Measurements from ENCODE around the gene RAB13. TPM values are rescaled to one million over a fixed set of nuclear protein-coding genes. Genes with fewer than 3 reads are reported as not detected.

Gene RAB13
- polyA plus RNA-seq, 1 of the 3 experiments (the other 2 are of a cell fraction) = 156 TPM

DNA sequence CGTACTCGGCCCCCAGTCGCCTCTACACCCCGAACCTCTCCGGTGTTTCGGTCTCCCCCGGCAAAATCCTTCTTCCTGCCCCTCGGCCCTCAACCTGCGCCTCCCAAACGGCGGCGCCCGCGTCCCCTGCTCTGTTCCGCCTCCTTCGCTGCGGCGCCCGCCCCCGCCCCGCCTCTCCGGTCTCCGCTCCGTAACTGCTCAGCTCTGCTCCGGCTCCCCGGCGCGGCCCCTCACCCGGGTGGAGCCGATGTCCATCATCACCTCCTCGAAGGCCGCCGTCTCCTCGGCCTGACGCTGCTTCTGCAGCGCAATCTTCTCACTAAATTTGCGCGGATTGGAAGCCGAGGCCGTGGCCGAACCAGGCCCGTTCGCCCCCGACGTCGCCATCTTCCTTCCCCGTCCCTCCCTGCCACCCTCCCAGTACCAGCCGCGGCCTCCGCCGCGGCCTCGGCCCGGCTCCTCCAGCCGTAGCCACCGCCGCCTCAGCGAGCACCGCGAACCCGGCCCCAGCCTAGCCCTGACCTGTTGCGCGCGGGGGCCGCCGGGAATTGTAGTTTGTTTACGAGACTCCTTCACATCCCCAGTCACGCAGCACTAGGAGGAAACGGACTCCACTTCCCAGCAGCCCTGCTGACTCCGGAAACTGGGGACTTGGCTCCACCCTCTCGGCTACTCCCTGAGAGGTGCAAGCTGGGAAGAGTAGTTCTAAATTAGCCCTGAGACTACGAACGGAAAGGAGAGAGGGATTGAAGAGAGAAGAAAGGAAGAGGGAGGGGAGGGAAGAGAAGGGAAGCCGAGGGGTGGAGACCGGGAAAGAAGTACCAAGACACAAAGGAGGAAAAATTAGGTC lies 27.8 kb downstream of the RAB13 start, which contains the start of gene CRTC2 (continued):
- TF ChIP-seq REST (IDR thresholded peaks at IDR 0.05; ENCODE audit: low read depth, low read length) = no peak
- TF ChIP-seq TAF1 (IDR thresholded peaks at IDR 0.05; ENCODE audit: borderline replicate concordance, low read depth, low read length) = peak; percentile 51; the same call in 1 of the 2 replicates
- peak; percentile 96 for TF ChIP-seq CHD2 (IDR thresholded peaks at IDR 0.05; ENCODE audit: low read length, partially characterized antibody)
- TF ChIP-seq SIN3A (IDR thresholded peaks at IDR 0.05; ENCODE audit: borderline replicate concordance, low read depth, low read length) = 0 out of 2 replicates have a peak, but pooled peaks have one; percentile 21
- TF ChIP-seq USF1 (IDR thresholded peaks at IDR 0.05; ENCODE audit: borderline replicate concordance, low read depth) = no peak
- no peak for TF ChIP-seq RAD21 (IDR thresholded peaks at IDR 0.05; ENCODE audit: low read length)
- peak; percentile 92 for TF ChIP-seq GABPA (IDR thresholded peaks at IDR 0.05; ENCODE audit: low read depth)
- no peak for TF ChIP-seq RCOR1 (IDR thresholded peaks at IDR 0.05; ENCODE audit: low read length)
- no peak for TF ChIP-seq SMC3 (IDR thresholded peaks at IDR 0.05; ENCODE audit: low read depth, low read length)
- TF ChIP-seq TEAD4 (IDR thresholded peaks at IDR 0.05; ENCODE audit: borderline replicate concordance, insufficient read depth) = no peak
- TF ChIP-seq MEF2A (IDR thresholded peaks at IDR 0.05; ENCODE audit: borderline replicate concordance, low read depth) = no peak
- TF ChIP-seq JUND (IDR thresholded peaks at IDR 0.05) = no peak; the same call in 1 of the 2 replicates
- 0 out of 2 replicates have a peak, but pooled peaks have one; percentile 15 for TF ChIP-seq CTCF (IDR thresholded peaks at IDR 0.05)
- TF ChIP-seq ZBTB33 (IDR thresholded peaks at IDR 0.05; ENCODE audit: borderline replicate concordance, low read depth) = no peak
- no peak for TF ChIP-seq USF2 (IDR thresholded peaks at IDR 0.05; ENCODE audit: borderline replicate concordance, low read depth, low read length)
- peak; percentile 85 for TF ChIP-seq POLR2AphosphoS5 (IDR thresholded peaks at IDR 0.05; ENCODE audit: low read depth, low read length)
- peak; percentile 59; the same call in 1 of the 2 replicates for TF ChIP-seq YY1 (IDR thresholded peaks at IDR 0.05; ENCODE audit: low read depth)
- no peak for TF ChIP-seq FOXM1 (IDR thresholded peaks at IDR 0.05; ENCODE audit: low read depth)
- no peak; the same call in 1 of the 2 replicates for TF ChIP-seq MXI1 (IDR thresholded peaks at IDR 0.05; ENCODE audit: low read depth, low read length)
- TF ChIP-seq EZH2phosphoT487 (IDR thresholded peaks at IDR 0.05; ENCODE audit: borderline replicate concordance, low read depth) = no peak
